ENCODE results near the gene TBX1. TPM values are rescaled to one million over a fixed set of nuclear protein-coding genes. Genes with fewer than 3 reads are reported as not detected.

The TBX1 gene
- total RNA-seq, 3 donors from 2014 or later = 0.96 to 9.2 (median 2.9) TPM

- TF ChIP-seq CTCF (IDR thresholded peaks at IDR 0.05) (no peak), POLR2A (IDR thresholded peaks at IDR 0.05) (no peak), POLR2AphosphoS5 (IDR thresholded peaks at IDR 0.05) (no peak)
- Histone ChIP-seq H3K9me3 (no peaks in the 10 kb centered on the region), H3K36me3 (no peaks in the 10 kb centered on the region), H3K27ac (no peak overlapping the region), H3K27me3 (no peaks in the 10 kb centered on the region), H3K4me1 (no peaks in the 10 kb centered on the region), H3K4me3 (no peak overlapping the region)
- intact Hi-C loops (cut with DNase I; ENCODE audit: low total_unique reads) = no loop called here
- DNase-seq (ENCODE audit: low spot score in 2 of 2) = peak in 1 of 2 donors; percentile 12
These were observed 54.7 kb downstream of the TBX1 start for GRCh38 chr22:19815093-19815822.

GRCh38 chr22:19815823-19816290 is 55.3 kb downstream of the TBX1 start:
- no peak for DNase-seq (ENCODE audit: low spot score in 2 of 2)
- Histone ChIP-seq H3K9me3 (no peaks in the 10 kb centered on the region), H3K27ac (no peak overlapping the region), H3K27me3 (no peaks in the 10 kb centered on the region), H3K4me3 (no peak overlapping the region), H3K36me3 (no peaks in the 10 kb centered on the region), H3K4me1 (no peaks in the 10 kb centered on the region)
- TF ChIP-seq CTCF (IDR thresholded peaks at IDR 0.05) = no peak
- TF ChIP-seq POLR2AphosphoS5 (IDR thresholded peaks at IDR 0.05) = no peak
- no peak for TF ChIP-seq POLR2A (IDR thresholded peaks at IDR 0.05)
- intact Hi-C loops (cut with DNase I; ENCODE audit: low total_unique reads) = no loop called here

GRCh38 chr22:19816372-19817119 is 56.0 kb downstream of the TBX1 start:
- peak in 1 of 2 donors; percentile 7 for DNase-seq (ENCODE audit: low spot score in 2 of 2)
- intact Hi-C loops (cut with DNase I; ENCODE audit: low total_unique reads) = loop anchor here (1.0 kb wide), 1 partner anchor 28 kb away; no protein-coding TSS in a partner anchor
- no peak overlapping the region for H3K27ac ChIP-seq
- no peak for TF ChIP-seq POLR2A (IDR thresholded peaks at IDR 0.05)
- TF ChIP-seq CTCF (IDR thresholded peaks at IDR 0.05) = no peak
- TF ChIP-seq POLR2AphosphoS5 (IDR thresholded peaks at IDR 0.05) = no peak
- no peaks in the 10 kb centered on the region for H3K27me3 ChIP-seq
- no peaks in the 10 kb centered on the region for H3K4me1 ChIP-seq
- H3K4me3 ChIP-seq = no peak overlapping the region
- H3K36me3 ChIP-seq = no peaks in the 10 kb centered on the region
- H3K9me3 ChIP-seq = no peaks in the 10 kb centered on the region

Other genes starting within 250 kb of the TBX1 start
- 100 to 1,000 TPM in 1 of 3 donors, 10 to 100 TPM in 2; 65.0 to 301 (median 65.1) TPM for gene CLDN5, start 236.4 kb upstream of the TBX1 start, total RNA-seq
- 10 to 100 TPM in 2 of 3 donors, 1 to 10 TPM in 1; 5.4 to 33.8 (median 18.4) TPM for gene SEPTIN5, start 46.3 kb upstream of the TBX1 start, total RNA-seq
- 1 to 10 TPM; 1.3 to 6.2 (median 2.9) TPM for gene GP1BB, start 37.2 kb upstream of the TBX1 start, total RNA-seq
- gene GNB1L, start 94.1 kb downstream of the TBX1 start, total RNA-seq = 1 to 10 TPM; 5.6 to 8.2 (median 6.3) TPM
- 10 to 100 TPM in 2 of 3 donors, 1 to 10 TPM in 1; 6.7 to 21.5 (median 14.1) TPM for gene RTL10, start 94.1 kb downstream of the TBX1 start, total RNA-seq
- 100 to 1,000 TPM; 136 to 198 (median 196) TPM for gene COMT, start 181.0 kb downstream of the TBX1 start, total RNA-seq
- gene TXNRD2, start 181.0 kb downstream of the TBX1 start, total RNA-seq = 10 to 100 TPM; 13.8 to 22.8 (median 20.6) TPM